ENCODE measurements around the gene PDC. TPM values are rescaled to one million over a fixed set of nuclear protein-coding genes. Genes with fewer than 3 reads are reported as not detected.

The PDC gene
- not detected in 2 replicates for total RNA-seq

GRCh38 chr1:186461014-186461413 is at the start of gene PDC:
TSS of gene PDC (minus strand) at chr1:186461114. CDS start at chr1:186449459, 11,655 bp downstream.
- H3K36me3 Mint-ChIP-seq (ENCODE audit: low read depth) = no peaks in the 10 kb centered on the region
- no peaks in the 10 kb centered on the region for H3K4me1 Mint-ChIP-seq (ENCODE audit: low read depth)
- no peak within 1 kb of the TSS for H3K27ac Mint-ChIP-seq
- H3K9me3 Mint-ChIP-seq = no peaks in the 10 kb centered on the region
- no peak within 1 kb of the TSS for H3K4me3 Mint-ChIP-seq
- no peak for DNase-seq (ENCODE audit: low spot score)
- H3K27me3 Mint-ChIP-seq (ENCODE audit: insufficient read depth) = peaks cover 4% of the 10 kb centered on the region
- intact Hi-C loops (cut with micrococcal nuclease) = no loop called here

GRCh38 chr1:186503190-186503589 is 42.3 kb upstream of the PDC start:
- DNase-seq (ENCODE audit: low spot score) = no peak

GRCh38 chr1:186502087-186502486 is 41.2 kb upstream of the PDC start:
- Mint-ChIP-seq H3K36me3 (ENCODE audit: low read depth) (no peaks in the 10 kb centered on the region), H3K27me3 (ENCODE audit: insufficient read depth) (no peaks in the 10 kb centered on the region), H3K9me3 (peaks cover 12% of the 10 kb centered on the region), H3K27ac (no peak overlapping the region), H3K4me1 (ENCODE audit: low read depth) (no peaks in the 10 kb centered on the region), H3K4me3 (no peak overlapping the region)
- DNase-seq (ENCODE audit: low spot score) = no peak
- intact Hi-C loops (cut with micrococcal nuclease) = no loop called here

More at GRCh38 chr1:186503190-186503589, 42.3 kb upstream of the PDC start:
- H3K9me3 Mint-ChIP-seq = peaks cover 12% of the 10 kb centered on the region
- no peaks in the 10 kb centered on the region for H3K4me1 Mint-ChIP-seq (ENCODE audit: low read depth)
- no peak overlapping the region for H3K27ac Mint-ChIP-seq
- intact Hi-C loops (cut with micrococcal nuclease) = no loop called here
- H3K36me3 Mint-ChIP-seq (ENCODE audit: low read depth) = no peaks in the 10 kb centered on the region
- no peak overlapping the region for H3K4me3 Mint-ChIP-seq
- H3K27me3 Mint-ChIP-seq (ENCODE audit: insufficient read depth) = no peaks in the 10 kb centered on the region

- H3K27ac Mint-ChIP-seq = no peak overlapping the region
- no peak overlapping the region for H3K4me3 Mint-ChIP-seq
- H3K27me3 Mint-ChIP-seq (ENCODE audit: insufficient read depth) = no peaks in the 10 kb centered on the region
- H3K36me3 Mint-ChIP-seq (ENCODE audit: low read depth) = no peaks in the 10 kb centered on the region
- no peak for DNase-seq (ENCODE audit: low spot score)
- peaks cover 8% of the 10 kb centered on the region for H3K9me3 Mint-ChIP-seq
- intact Hi-C loops (cut with micrococcal nuclease) = no loop called here
- no peaks in the 10 kb centered on the region for H3K4me1 Mint-ChIP-seq (ENCODE audit: low read depth)
These were observed 39.9 kb upstream of the PDC start for GRCh38 chr1:186500804-186501203.

DNA sequence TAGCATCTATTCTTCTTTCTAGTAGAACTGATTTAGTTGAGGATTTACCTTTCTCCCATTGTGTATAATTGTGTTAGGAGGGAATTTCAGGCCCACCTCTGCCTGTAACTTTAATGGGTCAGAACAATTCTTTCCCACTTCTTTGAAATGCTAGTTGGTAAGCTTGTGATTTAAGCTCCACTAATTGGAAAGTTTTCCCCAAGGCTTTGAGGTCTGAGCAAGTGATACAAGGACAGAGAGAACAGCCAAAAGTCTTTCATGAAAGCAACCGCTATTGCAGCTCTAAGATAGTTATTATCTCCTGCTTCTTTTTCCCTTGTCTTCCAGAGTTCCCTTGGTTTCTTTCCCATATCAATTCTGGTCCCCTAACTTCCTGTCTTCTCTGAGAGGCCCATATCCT is 38.7 kb upstream of the PDC start:
- Mint-ChIP-seq H3K27me3 (ENCODE audit: insufficient read depth) (no peaks in the 10 kb centered on the region), H3K27ac (no peak overlapping the region), H3K4me3 (no peak overlapping the region), H3K36me3 (ENCODE audit: low read depth) (no peaks in the 10 kb centered on the region), H3K9me3 (peaks cover 4% of the 10 kb centered on the region), H3K4me1 (ENCODE audit: low read depth) (no peaks in the 10 kb centered on the region)
- no peak for DNase-seq (ENCODE audit: low spot score)
- intact Hi-C loops (cut with micrococcal nuclease) = no loop called here

DNA sequence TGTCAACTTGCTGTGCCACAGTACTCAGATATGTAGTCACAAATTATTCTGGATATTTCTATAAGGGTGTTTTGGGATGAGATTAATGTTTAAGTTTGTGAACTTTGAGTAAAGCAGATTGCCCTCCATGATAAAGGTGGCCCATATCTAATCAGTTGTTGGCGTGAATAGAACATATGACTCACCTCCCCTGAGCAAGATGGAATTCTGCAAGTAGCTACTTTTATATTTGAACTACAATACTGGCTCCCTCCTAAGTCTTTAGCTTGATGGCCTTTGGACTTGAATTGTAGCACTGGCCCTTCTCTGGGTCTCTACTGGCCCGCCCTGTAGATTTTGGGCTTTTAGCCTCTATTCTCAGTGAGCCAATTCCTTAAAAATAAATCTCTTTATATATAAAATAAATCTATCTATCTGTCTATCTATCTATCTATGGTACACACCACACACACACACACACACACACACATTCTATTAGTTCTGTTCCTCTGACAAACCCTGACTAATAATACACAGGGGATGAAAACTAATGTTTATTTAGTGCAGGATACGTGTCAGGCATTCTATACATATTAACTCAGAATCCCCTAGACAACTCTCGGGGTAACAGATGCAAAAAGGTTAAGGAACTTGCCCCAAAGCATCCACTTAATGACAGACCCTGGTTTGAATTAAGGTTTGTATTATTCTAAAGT is 37.9 kb upstream of the PDC start:
- H3K27ac Mint-ChIP-seq = no peak overlapping the region
- no peaks in the 10 kb centered on the region for H3K36me3 Mint-ChIP-seq (ENCODE audit: low read depth)
- H3K4me3 Mint-ChIP-seq = no peak overlapping the region
- H3K4me1 Mint-ChIP-seq (ENCODE audit: low read depth) = no peaks in the 10 kb centered on the region
- no peak for DNase-seq (ENCODE audit: low spot score)
- H3K9me3 Mint-ChIP-seq = no peaks in the 10 kb centered on the region
- intact Hi-C loops (cut with micrococcal nuclease) = no loop called here
- no peaks in the 10 kb centered on the region for H3K27me3 Mint-ChIP-seq (ENCODE audit: insufficient read depth)

- H3K9me3 Mint-ChIP-seq = no peaks in the 10 kb centered on the region
- H3K4me3 Mint-ChIP-seq = no peak overlapping the region
- no peaks in the 10 kb centered on the region for H3K4me1 Mint-ChIP-seq (ENCODE audit: low read depth)
- no peak overlapping the region for H3K27ac Mint-ChIP-seq
- no peak for DNase-seq (ENCODE audit: low spot score)
- intact Hi-C loops (cut with micrococcal nuclease) = no loop called here
- no peaks in the 10 kb centered on the region for H3K27me3 Mint-ChIP-seq (ENCODE audit: insufficient read depth)
- no peaks in the 10 kb centered on the region for H3K36me3 Mint-ChIP-seq (ENCODE audit: low read depth)
These were observed 37.2 kb upstream of the PDC start for GRCh38 chr1:186498071-186498470.

- Mint-ChIP-seq H3K4me3 (no peak overlapping the region), H3K27me3 (ENCODE audit: insufficient read depth) (no peaks in the 10 kb centered on the region), H3K36me3 (ENCODE audit: low read depth) (no peaks in the 10 kb centered on the region), H3K4me1 (ENCODE audit: low read depth) (no peaks in the 10 kb centered on the region), H3K9me3 (no peaks in the 10 kb centered on the region), H3K27ac (no peak overlapping the region)
- no peak for DNase-seq (ENCODE audit: low spot score)
- intact Hi-C loops (cut with micrococcal nuclease) = no loop called here
These were observed 36.7 kb upstream of the PDC start for GRCh38 chr1:186497651-186498050.

GRCh38 chr1:186496171-186496851 is 35.4 kb upstream of the PDC start:
- Mint-ChIP-seq H3K27ac (no peak overlapping the region), H3K36me3 (ENCODE audit: low read depth) (no peaks in the 10 kb centered on the region), H3K4me3 (no peak overlapping the region), H3K4me1 (ENCODE audit: low read depth) (no peaks in the 10 kb centered on the region), H3K27me3 (ENCODE audit: insufficient read depth) (peaks cover under 1% of the 10 kb centered on the region), H3K9me3 (no peaks in the 10 kb centered on the region)
- no peak for DNase-seq (ENCODE audit: low spot score)
- intact Hi-C loops (cut with micrococcal nuclease) = loop anchor here (1.0 kb wide), 1 partner anchor 337 kb away; no protein-coding TSS in a partner anchor

- Mint-ChIP-seq H3K9me3 (no peaks in the 10 kb centered on the region), H3K4me1 (ENCODE audit: low read depth) (no peaks in the 10 kb centered on the region), H3K27ac (no peak overlapping the region), H3K4me3 (no peak overlapping the region), H3K36me3 (ENCODE audit: low read depth) (no peaks in the 10 kb centered on the region), H3K27me3 (ENCODE audit: insufficient read depth) (peaks cover 2% of the 10 kb centered on the region)
- DNase-seq (ENCODE audit: low spot score) = no peak
- intact Hi-C loops (cut with micrococcal nuclease) = no loop called here
These were observed 33.9 kb upstream of the PDC start for GRCh38 chr1:186494832-186495271.

GRCh38 chr1:186492531-186493291 is 31.8 kb upstream of the PDC start:
- H3K27ac Mint-ChIP-seq = no peak overlapping the region
- H3K4me3 Mint-ChIP-seq = no peak overlapping the region
- H3K4me1 Mint-ChIP-seq (ENCODE audit: low read depth) = no peaks in the 10 kb centered on the region
- H3K9me3 Mint-ChIP-seq = no peaks in the 10 kb centered on the region
- intact Hi-C loops (cut with micrococcal nuclease) = no loop called here
- H3K36me3 Mint-ChIP-seq (ENCODE audit: low read depth) = no peaks in the 10 kb centered on the region
- peaks cover 2% of the 10 kb centered on the region for H3K27me3 Mint-ChIP-seq (ENCODE audit: insufficient read depth)
- no peak for DNase-seq (ENCODE audit: low spot score)

DNA sequence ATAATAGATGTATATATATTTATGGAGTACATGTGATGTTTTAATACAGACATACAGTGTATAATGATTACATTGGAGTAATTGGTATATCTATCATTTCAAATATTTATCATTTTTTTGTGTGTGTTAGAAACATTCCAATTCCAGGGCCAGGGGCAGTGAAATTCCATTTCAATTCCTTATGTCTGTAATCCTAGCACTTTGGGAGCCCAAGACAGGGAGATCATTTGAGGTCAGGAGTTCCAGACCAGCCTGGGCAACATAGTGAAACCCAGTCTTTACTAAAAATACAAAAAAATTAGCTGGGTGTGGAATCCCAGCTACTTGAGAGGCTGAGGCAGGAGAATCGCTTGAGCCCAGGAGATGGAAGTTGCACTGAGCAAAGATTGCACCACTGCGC is 30.4 kb upstream of the PDC start:
- H3K9me3 Mint-ChIP-seq = no peaks in the 10 kb centered on the region
- intact Hi-C loops (cut with micrococcal nuclease) = no loop called here
- H3K36me3 Mint-ChIP-seq (ENCODE audit: low read depth) = no peaks in the 10 kb centered on the region
- no peaks in the 10 kb centered on the region for H3K4me1 Mint-ChIP-seq (ENCODE audit: low read depth)
- H3K4me3 Mint-ChIP-seq = no peak overlapping the region
- H3K27ac Mint-ChIP-seq = no peak overlapping the region
- H3K27me3 Mint-ChIP-seq (ENCODE audit: insufficient read depth) = peaks cover 2% of the 10 kb centered on the region
- DNase-seq (ENCODE audit: low spot score) = no peak

DNA sequence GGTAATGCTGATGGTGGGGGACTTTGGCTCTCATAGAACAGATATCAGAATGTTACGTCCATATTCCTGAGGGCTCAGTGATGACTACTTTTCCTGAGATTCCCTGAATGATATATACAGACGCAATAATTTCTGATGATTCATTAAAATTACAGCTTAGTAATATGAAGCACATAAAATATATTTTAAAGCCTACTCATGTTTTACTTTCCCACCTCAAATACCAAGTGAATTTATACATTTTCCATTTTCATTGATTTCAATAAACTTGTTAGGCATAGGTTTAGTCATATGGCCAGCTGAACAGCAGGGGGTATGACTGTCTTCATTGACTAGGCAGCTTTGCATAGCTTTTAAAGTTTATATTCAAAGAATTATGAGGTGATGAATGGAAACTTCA is 26.2 kb upstream of the PDC start:
- Mint-ChIP-seq H3K4me3 (no peak overlapping the region), H3K36me3 (ENCODE audit: low read depth) (no peaks in the 10 kb centered on the region), H3K4me1 (ENCODE audit: low read depth) (no peaks in the 10 kb centered on the region), H3K27me3 (ENCODE audit: insufficient read depth) (peaks cover 6% of the 10 kb centered on the region), H3K27ac (no peak overlapping the region), H3K9me3 (no peaks in the 10 kb centered on the region)
- no peak for DNase-seq (ENCODE audit: low spot score)
- intact Hi-C loops (cut with micrococcal nuclease) = no loop called here
